ENCODE results near the gene ELAVL2.

DNA sequence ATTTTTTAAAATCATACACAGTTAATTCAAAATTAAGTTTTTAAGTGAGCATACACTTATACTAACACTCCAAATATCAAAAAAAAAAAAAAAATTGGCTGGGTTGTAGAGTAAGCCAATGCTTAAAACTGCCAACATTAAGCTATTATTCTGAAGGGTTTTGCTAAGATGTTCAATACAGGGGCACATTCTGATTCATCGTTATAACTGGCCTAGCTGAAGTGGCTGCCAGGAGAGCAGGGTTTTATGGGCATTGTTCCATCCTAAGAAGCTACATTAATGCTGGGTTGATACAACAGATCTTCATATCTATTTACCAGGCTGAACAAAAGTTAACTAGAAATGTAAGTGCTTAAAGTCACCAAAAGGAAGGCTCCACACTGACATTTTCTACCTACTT is 13.4 kb downstream of the ELAVL2 start:
- TF ChIP-seq FOXJ3 (CRISPR knock-in tag; IDR thresholded peaks at IDR 0.05; ENCODE audit: borderline replicate concordance) (no peak), NR2C2 (CRISPR knock-in tag; IDR thresholded peaks at IDR 0.05) (no peak), SP1 (CRISPR knock-in tag; conservative IDR thresholded peaks at IDR 0.05) (no peak), ZNF121 (CRISPR knock-in tag; IDR thresholded peaks at IDR 0.05) (no peak), TEAD4 (CRISPR knock-in tag; IDR thresholded peaks at IDR 0.05) (no peak), JUN (CRISPR knock-in tag; IDR thresholded peaks at IDR 0.05) (no peak), TP53 (CRISPR knock-in tag; IDR thresholded peaks at IDR 0.05) (no peak), TCF7 (CRISPR knock-in tag; IDR thresholded peaks at IDR 0.05; ENCODE audit: low read depth) (no peak)
- TF ChIP-seq, protein P1, sequence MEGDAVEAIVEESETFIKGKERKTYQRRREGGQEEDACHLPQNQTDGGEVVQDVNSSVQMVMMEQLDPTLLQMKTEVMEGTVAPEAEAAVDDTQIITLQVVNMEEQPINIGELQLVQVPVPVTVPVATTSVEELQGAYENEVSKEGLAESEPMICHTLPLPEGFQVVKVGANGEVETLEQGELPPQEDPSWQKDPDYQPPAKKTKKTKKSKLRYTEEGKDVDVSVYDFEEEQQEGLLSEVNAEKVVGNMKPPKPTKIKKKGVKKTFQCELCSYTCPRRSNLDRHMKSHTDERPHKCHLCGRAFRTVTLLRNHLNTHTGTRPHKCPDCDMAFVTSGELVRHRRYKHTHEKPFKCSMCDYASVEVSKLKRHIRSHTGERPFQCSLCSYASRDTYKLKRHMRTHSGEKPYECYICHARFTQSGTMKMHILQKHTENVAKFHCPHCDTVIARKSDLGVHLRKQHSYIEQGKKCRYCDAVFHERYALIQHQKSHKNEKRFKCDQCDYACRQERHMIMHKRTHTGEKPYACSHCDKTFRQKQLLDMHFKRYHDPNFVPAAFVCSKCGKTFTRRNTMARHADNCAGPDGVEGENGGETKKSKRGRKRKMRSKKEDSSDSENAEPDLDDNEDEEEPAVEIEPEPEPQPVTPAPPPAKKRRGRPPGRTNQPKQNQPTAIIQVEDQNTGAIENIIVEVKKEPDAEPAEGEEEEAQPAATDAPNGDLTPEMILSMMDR (IDR thresholded peaks at IDR 0.05) = no peak
- TF ChIP-seq, protein P2, sequence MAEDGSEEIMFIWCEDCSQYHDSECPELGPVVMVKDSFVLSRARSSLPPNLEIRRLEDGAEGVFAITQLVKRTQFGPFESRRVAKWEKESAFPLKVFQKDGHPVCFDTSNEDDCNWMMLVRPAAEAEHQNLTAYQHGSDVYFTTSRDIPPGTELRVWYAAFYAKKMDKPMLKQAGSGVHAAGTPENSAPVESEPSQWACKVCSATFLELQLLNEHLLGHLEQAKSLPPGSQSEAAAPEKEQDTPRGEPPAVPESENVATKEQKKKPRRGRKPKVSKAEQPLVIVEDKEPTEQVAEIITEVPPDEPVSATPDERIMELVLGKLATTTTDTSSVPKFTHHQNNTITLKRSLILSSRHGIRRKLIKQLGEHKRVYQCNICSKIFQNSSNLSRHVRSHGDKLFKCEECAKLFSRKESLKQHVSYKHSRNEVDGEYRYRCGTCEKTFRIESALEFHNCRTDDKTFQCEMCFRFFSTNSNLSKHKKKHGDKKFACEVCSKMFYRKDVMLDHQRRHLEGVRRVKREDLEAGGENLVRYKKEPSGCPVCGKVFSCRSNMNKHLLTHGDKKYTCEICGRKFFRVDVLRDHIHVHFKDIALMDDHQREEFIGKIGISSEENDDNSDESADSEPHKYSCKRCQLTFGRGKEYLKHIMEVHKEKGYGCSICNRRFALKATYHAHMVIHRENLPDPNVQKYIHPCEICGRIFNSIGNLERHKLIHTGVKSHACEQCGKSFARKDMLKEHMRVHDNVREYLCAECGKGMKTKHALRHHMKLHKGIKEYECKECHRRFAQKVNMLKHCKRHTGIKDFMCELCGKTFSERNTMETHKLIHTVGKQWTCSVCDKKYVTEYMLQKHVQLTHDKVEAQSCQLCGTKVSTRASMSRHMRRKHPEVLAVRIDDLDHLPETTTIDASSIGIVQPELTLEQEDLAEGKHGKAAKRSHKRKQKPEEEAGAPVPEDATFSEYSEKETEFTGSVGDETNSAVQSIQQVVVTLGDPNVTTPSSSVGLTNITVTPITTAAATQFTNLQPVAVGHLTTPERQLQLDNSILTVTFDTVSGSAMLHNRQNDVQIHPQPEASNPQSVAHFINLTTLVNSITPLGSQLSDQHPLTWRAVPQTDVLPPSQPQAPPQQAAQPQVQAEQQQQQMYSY (CRISPR knock-in tag; IDR thresholded peaks at IDR 0.05) = no peak
- TF ChIP-seq, protein P3, sequence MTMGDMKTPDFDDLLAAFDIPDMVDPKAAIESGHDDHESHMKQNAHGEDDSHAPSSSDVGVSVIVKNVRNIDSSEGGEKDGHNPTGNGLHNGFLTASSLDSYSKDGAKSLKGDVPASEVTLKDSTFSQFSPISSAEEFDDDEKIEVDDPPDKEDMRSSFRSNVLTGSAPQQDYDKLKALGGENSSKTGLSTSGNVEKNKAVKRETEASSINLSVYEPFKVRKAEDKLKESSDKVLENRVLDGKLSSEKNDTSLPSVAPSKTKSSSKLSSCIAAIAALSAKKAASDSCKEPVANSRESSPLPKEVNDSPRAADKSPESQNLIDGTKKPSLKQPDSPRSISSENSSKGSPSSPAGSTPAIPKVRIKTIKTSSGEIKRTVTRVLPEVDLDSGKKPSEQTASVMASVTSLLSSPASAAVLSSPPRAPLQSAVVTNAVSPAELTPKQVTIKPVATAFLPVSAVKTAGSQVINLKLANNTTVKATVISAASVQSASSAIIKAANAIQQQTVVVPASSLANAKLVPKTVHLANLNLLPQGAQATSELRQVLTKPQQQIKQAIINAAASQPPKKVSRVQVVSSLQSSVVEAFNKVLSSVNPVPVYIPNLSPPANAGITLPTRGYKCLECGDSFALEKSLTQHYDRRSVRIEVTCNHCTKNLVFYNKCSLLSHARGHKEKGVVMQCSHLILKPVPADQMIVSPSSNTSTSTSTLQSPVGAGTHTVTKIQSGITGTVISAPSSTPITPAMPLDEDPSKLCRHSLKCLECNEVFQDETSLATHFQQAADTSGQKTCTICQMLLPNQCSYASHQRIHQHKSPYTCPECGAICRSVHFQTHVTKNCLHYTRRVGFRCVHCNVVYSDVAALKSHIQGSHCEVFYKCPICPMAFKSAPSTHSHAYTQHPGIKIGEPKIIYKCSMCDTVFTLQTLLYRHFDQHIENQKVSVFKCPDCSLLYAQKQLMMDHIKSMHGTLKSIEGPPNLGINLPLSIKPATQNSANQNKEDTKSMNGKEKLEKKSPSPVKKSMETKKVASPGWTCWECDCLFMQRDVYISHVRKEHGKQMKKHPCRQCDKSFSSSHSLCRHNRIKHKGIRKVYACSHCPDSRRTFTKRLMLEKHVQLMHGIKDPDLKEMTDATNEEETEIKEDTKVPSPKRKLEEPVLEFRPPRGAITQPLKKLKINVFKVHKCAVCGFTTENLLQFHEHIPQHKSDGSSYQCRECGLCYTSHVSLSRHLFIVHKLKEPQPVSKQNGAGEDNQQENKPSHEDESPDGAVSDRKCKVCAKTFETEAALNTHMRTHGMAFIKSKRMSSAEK (CRISPR knock-in tag; IDR thresholded peaks at IDR 0.05; ENCODE audit: borderline replicate concordance) = no peak
- TF ChIP-seq, protein P4, sequence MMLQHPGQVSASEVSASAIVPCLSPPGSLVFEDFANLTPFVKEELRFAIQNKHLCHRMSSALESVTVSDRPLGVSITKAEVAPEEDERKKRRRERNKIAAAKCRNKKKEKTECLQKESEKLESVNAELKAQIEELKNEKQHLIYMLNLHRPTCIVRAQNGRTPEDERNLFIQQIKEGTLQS (CRISPR knock-in tag; conservative IDR thresholded peaks at IDR 0.05) = no peak
